HepG2 (cell line): ENCODE measurements around the gene RIMBP2. TPM values are rescaled to one million over a fixed set of nuclear protein-coding genes. Genes with fewer than 3 reads are reported as not detected.

Experiments used
- ATAC-seq: fragments of 200-7000 bp; cut with Tn5 transposase; 3 replicates; pipeline ENCODE4 v1.9.1; 2020; ENCODE audit warnings: mild to moderate bottlenecking, moderate library complexity
- BruUV-seq: library from RNA; stranded (reverse); fragments of 400-500 nt; replicated peaks from 2 replicates; lab custom pipeline; 2021; lab: Mats Ljungman, UMichigan
- CTCF ChIA-PET: fragments of 300-600 bp; formaldehyde crosslinking; extraction: SDS; loops from one replicate; lab custom pipeline; 2021; ENCODE audit warnings: low total read pairs, inconsistent platforms, low intra/inter-chr PET ratio; lab: Yijun Ruan, JAX
- POLR2A ChIA-PET: fragments of 350-600 bp; sonication (Branson Sonifier 250); formaldehyde crosslinking; loops from one replicate; lab custom pipeline; 2020; ENCODE audit warnings: antibody characterized with exemption, inconsistent platforms; lab: Yijun Ruan, JAX
- DNase-seq: peaks from one replicate; pipeline ENCODE4 v3.0.0-alpha.2; 2015; ENCODE audit warnings: low spot score
- FAIRE-seq: peaks from 3 replicates; lab custom pipeline; 2011; peaks lifted over from hg19 to GRCh38; lab: Jason Lieb, UNC
- H2AFZ ChIP-seq: one replicate; pipeline ENCODE4 v1.6.1; 2011; ENCODE audit warnings: low read length, inconsistent platforms
- H3K27ac ChIP-seq: fragments of 300-600 bp; 3 replicates; pipeline ENCODE4 v1.8.0; 2011; ENCODE audit warnings: mixed run types, mild to moderate bottlenecking, mixed read lengths, low read length, inconsistent platforms; ENCODE audit not compliant: insufficient read depth; ENCODE audit errors: extremely low read length
- H3K27me3 ChIP-seq, 2 experiments: fragments of 200-600 bp in 1 of 2; 2 replicates in 1 of 2; 3 replicates in 1 of 2; pipeline versions ENCODE4 v1.6.0 to v1.8.0; 2011; ENCODE audit warnings: low read length in 2 of 2, mild to moderate bottlenecking in 2 of 2, moderate library complexity in 2 of 2, inconsistent platforms in 1 of 2; ENCODE audit not compliant: insufficient read depth in 2 of 2, control insufficient read depth in 1 of 2
- H3K36me3 ChIP-seq, 2 experiments: fragments of 200-600 bp in 1 of 2; replicated peaks in 1 of 2; 2 replicates in 1 of 2; 3 replicates in 1 of 2; pipeline versions ENCODE4 v1.5.1 to v1.8.0; 2011; ENCODE audit warnings: low read length in 2 of 2, inconsistent platforms in 1 of 2; ENCODE audit not compliant: insufficient read depth in 2 of 2, control insufficient read depth in 1 of 2
- H3K4me1 ChIP-seq: 2 replicates; pipeline ENCODE4 v1.5.1; 2012; ENCODE audit warnings: low read length, inconsistent platforms; ENCODE audit not compliant: insufficient read depth
- H3K4me2 ChIP-seq: 2 replicates; pipeline ENCODE4 v1.6.0; 2011; ENCODE audit warnings: low read depth, low read length, inconsistent platforms
- H3K4me3 ChIP-seq, 3 experiments: fragments of 200-600 bp in 1 of 3; sonication (generic), shearing (Covaris generic) in 1 of 3; replicated peaks in 1 of 3; 2 replicates each; pipeline ENCODE4 v1.5.1; 2011 to 2016; ENCODE audit warnings: low read length in 3 of 3, inconsistent platforms in 2 of 3, low read depth in 2 of 3, mild to moderate bottlenecking in 2 of 3, control low read depth in 1 of 3, mixed read lengths in 1 of 3; ENCODE audit not compliant: insufficient read depth in 1 of 3
- H3K79me2 ChIP-seq: one replicate; pipeline ENCODE4 v1.6.1; 2011; ENCODE audit warnings: low read length, inconsistent platforms; ENCODE audit not compliant: insufficient read depth
- H3K9ac ChIP-seq: 2 replicates; pipeline ENCODE4 v1.6.0; 2011; ENCODE audit warnings: mild to moderate bottlenecking, low read depth, low read length, inconsistent platforms; ENCODE audit not compliant: insufficient read depth
- H3K9me3 ChIP-seq: 2 replicates; pipeline ENCODE4 v1.5.1; 2012; ENCODE audit warnings: mild to moderate bottlenecking, low read length
- H4K20me1 ChIP-seq: 2 replicates; pipeline ENCODE4 v1.6.0; 2011; ENCODE audit warnings: inconsistent platforms, mild to moderate bottlenecking, low read length, moderate library complexity; ENCODE audit not compliant: insufficient read depth
- ATF5 ChIP-seq: sonication (generic); formaldehyde crosslinking; IDR thresholded peaks from 2 replicates; pipeline ENCODE4 v1.4.0; 2020; ENCODE audit warnings: mild to moderate bottlenecking, low read depth, missing genetic modification reagents
- ATF7 ChIP-seq, 2 experiments: fragments of 450-650 bp in 1 of 2; sonication (generic) in 1 of 2; formaldehyde crosslinking in 1 of 2; IDR thresholded peaks; 2 replicates each; pipeline versions ENCODE4 v1.4.0 to v1.6.1; 2016 to 2020; ENCODE audit warnings: antibody characterized with exemption in 1 of 2, mild to moderate bottlenecking in 1 of 2, missing genetic modification reagents in 1 of 2
- BRD4 ChIP-seq: sonication (generic); formaldehyde crosslinking; IDR thresholded peaks from 2 replicates; pipeline ENCODE4 v1.4.0; 2020; ENCODE audit warnings: missing genetic modification reagents
- E2F2 ChIP-seq: sonication (generic); formaldehyde crosslinking; IDR thresholded peaks from 2 replicates; pipeline ENCODE4 v1.4.0; 2020; ENCODE audit warnings: missing genetic modification reagents, borderline replicate concordance
- NBN ChIP-seq: fragments of 450-650 bp; conservative IDR thresholded peaks from 2 replicates; pipeline ENCODE4 v1.6.1; 2017
- NRL ChIP-seq: sonication (generic); formaldehyde crosslinking; IDR thresholded peaks from 2 replicates; pipeline ENCODE4 v1.5.0; 2020; ENCODE audit warnings: missing genetic modification reagents, mild to moderate bottlenecking, moderate library complexity, borderline replicate concordance
- POLR2AphosphoS5 ChIP-seq: IDR thresholded peaks from 2 replicates; pipeline ENCODE4 v1.6.1; 2012; ENCODE audit warnings: low read depth, low read length
- RBAK ChIP-seq: sonication (generic); formaldehyde crosslinking; IDR thresholded peaks from 2 replicates; pipeline ENCODE4 v1.5.1; 2020; ENCODE audit warnings: mild to moderate bottlenecking, missing genetic modification reagents
- SAP130 ChIP-seq: IDR thresholded peaks from 2 replicates; pipeline ENCODE4 v1.6.1; 2016; ENCODE audit warnings: low read depth
- SNAPC2 ChIP-seq: sonication (generic); formaldehyde crosslinking; IDR thresholded peaks from 2 replicates; pipeline ENCODE4 v1.8.1; 2022; ENCODE audit warnings: mild to moderate bottlenecking, missing genetic modification reagents
- ZIK1 ChIP-seq: sonication (generic); formaldehyde crosslinking; IDR thresholded peaks from 2 replicates; pipeline ENCODE4 v1.5.0; 2020; ENCODE audit warnings: mild to moderate bottlenecking, low read depth, missing genetic modification reagents, borderline replicate concordance
- ZNF143 ChIP-seq: sonication (generic); formaldehyde crosslinking; IDR thresholded peaks from 2 replicates; pipeline ENCODE4 v1.4.0; 2020; ENCODE audit warnings: missing genetic modification reagents
- ZNF256 ChIP-seq: sonication (generic); formaldehyde crosslinking; conservative IDR thresholded peaks from 2 replicates; pipeline ENCODE4 v1.4.0; 2020; ENCODE audit warnings: missing genetic modification reagents
- ZNF597 ChIP-seq: sonication (generic); formaldehyde crosslinking; IDR thresholded peaks from 2 replicates; pipeline ENCODE4 v1.5.0; 2020; ENCODE audit warnings: missing genetic modification reagents
- ZXDC ChIP-seq: sonication (generic); formaldehyde crosslinking; IDR thresholded peaks from 2 replicates; pipeline ENCODE4 v1.5.0; 2020; ENCODE audit warnings: mild to moderate bottlenecking, missing genetic modification reagents
- WGBS: methylation state at CpG from one replicate; pipeline ENCODE4 v1.1.6; 2017; ENCODE audit warnings: low lambda C conversion rate; 5-methylcytosine and 5-hydroxymethylcytosine counted together
- in situ Hi-C: cut with HindIII; loops from 2 replicates; pipeline ENCODE4 v1.10.0; 2017; ENCODE audit warnings: low pct_unique_long_range_greater_than_20kb; ENCODE audit not compliant: extremely low pct_ligation_motif_present
- intact Hi-C: fragments of 100-400 bp; cut with micrococcal nuclease; formaldehyde crosslinking; loops from one replicate; pipeline ENCODE4 v1.10.0; 2022; ENCODE audit not compliant: unreplicated experiment
- polyA plus RNA-seq, 8 experiments: library from polyadenylated mRNA; depleted of rRNA in 3 of 8; stranded (reverse) in 7 of 8; unstranded in 1 of 8; fragments of >200 nt; fragmentation: Illumina TruSeq in 4 of 8; extraction: Trizol in 4 of 8; gene quantifications; 2 replicates each; pipeline versions ENCODE4 v1.2.1 to v1.2.3, GENCODE V29; 2011 to 2016; ENCODE audit warnings: low read depth in 4 of 8, missing spikeins in 1 of 8, mixed read lengths in 1 of 8; ENCODE audit not compliant: insufficient read depth in 1 of 8
- total RNA-seq, 5 experiments: library from RNA; depleted of rRNA; stranded (reverse); fragments of >200 nt; fragmentation: Illumina TruSeq; extraction: Trizol; gene quantifications; 2 replicates each; pipeline ENCODE4 v1.2.3, GENCODE V29; 2016; ENCODE audit warnings: low read depth in 1 of 5

RIMBP2 gene
- total and polyA plus RNA-seq, 2 of the 13 experiments (the other 11 are each of a cell fraction or from before 2014, with no cell fraction given): 0.03 TPM; not detected in 1

- Histone ChIP-seq H3K9me3 (no peaks in the 10 kb centered on the region), H3K4me2 (no peak overlapping the region), H2AFZ (no peak overlapping the region), H3K27me3 (peaks cover 5 to 49% of the 10 kb centered on the region in 2 experiments; a peak in 3 of 5 replicates), H3K79me2 (no peaks in the 10 kb centered on the region), H3K36me3 (no peaks in the 10 kb centered on the region), H4K20me1 (no peaks in the 10 kb centered on the region), H3K27ac (no peak overlapping the region), H3K4me1 (no peaks in the 10 kb centered on the region), H3K9ac (no peak overlapping the region), H3K4me3 (no peak overlapping the region)
- TF ChIP-seq NRL (no peak), NBN (no peak), SNAPC2 (no peak), ZIK1 (CRISPR knock-in tag) (no peak), ZNF143 (CRISPR knock-in tag) (no peak), ATF5 (no peak), BRD4 (CRISPR knock-in tag) (no peak), ZNF256 (CRISPR knock-in tag) (no peak), SAP130 (no peak), ZXDC (CRISPR knock-in tag) (no peak), ATF7 (IDR thresholded peaks at IDR 0.05) (no peak), ATF7 (CRISPR knock-in tag; IDR thresholded peaks at IDR 0.05) (no peak), RBAK (CRISPR knock-in tag) (no peak), POLR2AphosphoS5 (no peak), ZNF597 (CRISPR knock-in tag) (no peak), E2F2 (CRISPR knock-in tag) (no peak)
- intact Hi-C loops: no loop called here
- in situ Hi-C loops: loop anchor here (25.0 kb wide), 1 partner anchor 700 kb away; no protein-coding TSS in a partner anchor
- POLR2A ChIA-PET: no interaction called here
- 14% methylated on average over 12 of the region's 14 CpGs for WGBS
- CTCF ChIA-PET: no interaction called here
- DNase-seq (no peak), FAIRE-seq (no peak), ATAC-seq (no peak)
- BruUV-seq: no TSS peak
Observed at GRCh38 chr12:130737731-130738130, 21.6 kb upstream of the RIMBP2 start.
